Kidney (tissue), 14 donors: ENCODE results near the gene RAI1. TPM values are rescaled to one million over a fixed set of nuclear protein-coding genes. Genes with fewer than 3 reads are reported as not detected.

ENCODE experiments used
- DNase-seq, 5 donors: peaks; one replicate each; pipeline ENCODE4 v3.0.0-alpha.2; 2013 to 2020
- FAIRE-seq: peaks from 2 replicates; lab custom pipeline; 2012; peaks lifted over from hg19 to GRCh38; lab: Jason Lieb, UNC
- H3K27ac ChIP-seq, 2 donors: one replicate each; pipeline ENCODE4 v1.7.0; 2013; ENCODE audit warnings: low read depth in 2 of 2, low read length in 2 of 2, inconsistent platforms in 1 of 2
- H3K27me3 ChIP-seq: one replicate; pipeline ENCODE4 v1.7.1; 2013; ENCODE audit warnings: low read length, inconsistent platforms; ENCODE audit not compliant: control insufficient read depth, insufficient read depth
- H3K36me3 ChIP-seq, 3 donors: one replicate each; pipeline versions ENCODE4 v1.7.0 to v1.7.1; 2013; ENCODE audit warnings: low read length in 3 of 3, control low read depth in 1 of 3, inconsistent platforms in 1 of 3; ENCODE audit not compliant: insufficient read depth in 3 of 3, control insufficient read depth in 2 of 3
- H3K4me1 ChIP-seq, 3 donors: one replicate each; pipeline versions ENCODE4 v1.7.0 to v1.7.1; 2013; ENCODE audit warnings: low read length in 3 of 3, inconsistent platforms in 1 of 3, low read depth in 1 of 3; ENCODE audit not compliant: control insufficient read depth in 2 of 3, insufficient read depth in 2 of 3
- H3K4me3 ChIP-seq, 3 donors: one replicate each; pipeline versions ENCODE4 v1.7.0 to v1.8.1; 2013; ENCODE audit warnings: low read length in 3 of 3, control low read depth in 1 of 3, inconsistent platforms in 1 of 3
- H3K9ac ChIP-seq, 3 donors: one replicate each; pipeline versions ENCODE4 v1.7.0 to v1.7.1; 2013; ENCODE audit warnings: low read length in 3 of 3, control low read depth in 1 of 3, inconsistent platforms in 1 of 3
- H3K9me3 ChIP-seq, 3 donors: one replicate each; pipeline versions ENCODE4 v1.7.0 to v1.7.1; 2013; ENCODE audit warnings: low read length in 3 of 3, control low read depth in 1 of 3, inconsistent platforms in 1 of 3; ENCODE audit not compliant: control insufficient read depth in 2 of 3, insufficient read depth in 1 of 3
- intact Hi-C: fragments of 100-400 bp; cut with DNase I; formaldehyde crosslinking; loops from one replicate; pipeline ENCODE4 v1.11.1; 2022
- polyA plus RNA-seq: library from polyadenylated mRNA; stranded (reverse); fragments of 350-450 nt; fragmentation: Illumina TruSeq; extraction: RNeasy Lipid Tissue Mini Kit (QIAGEN cat#74804); gene quantifications from one replicate; pipeline ENCODE4 v1.2.3, GENCODE V29; 2014; ENCODE audit warnings: low read depth, low replicate concordance; ENCODE audit not compliant: insufficient read depth
- total RNA-seq: library from RNA; stranded (reverse); fragmentation: NEBNext Ultra II Directional; extraction: Animal tissue kit (Norgen Biotek cat#: 25700); gene quantifications from one replicate; pipeline ENCODE4 v1.2.1, GENCODE V29; 2021
- TF ChIP-seq, protein P1 (sequence below): IDR thresholded peaks from 3 replicates; pipeline ENCODE4 v1.5.1; 2012; ENCODE audit warnings: mild to moderate bottlenecking, moderate library complexity, borderline replicate concordance; ENCODE audit not compliant: insufficient read depth; ENCODE audit errors: extremely low read depth
- donor health status: control.
- donor health status: control.
- donor health status: control.
- donor health status: control.
- donor health status: control.
- donor health status: DM: yes; HTN: yes; CAD: no.
- donor health status: Normal renal cell carcinoma (clear cell type).

The RAI1 gene
- total and polyA plus RNA-seq, 2 donors from 2014 or later, result 6.7 to 50.5 TPM

DNA sequence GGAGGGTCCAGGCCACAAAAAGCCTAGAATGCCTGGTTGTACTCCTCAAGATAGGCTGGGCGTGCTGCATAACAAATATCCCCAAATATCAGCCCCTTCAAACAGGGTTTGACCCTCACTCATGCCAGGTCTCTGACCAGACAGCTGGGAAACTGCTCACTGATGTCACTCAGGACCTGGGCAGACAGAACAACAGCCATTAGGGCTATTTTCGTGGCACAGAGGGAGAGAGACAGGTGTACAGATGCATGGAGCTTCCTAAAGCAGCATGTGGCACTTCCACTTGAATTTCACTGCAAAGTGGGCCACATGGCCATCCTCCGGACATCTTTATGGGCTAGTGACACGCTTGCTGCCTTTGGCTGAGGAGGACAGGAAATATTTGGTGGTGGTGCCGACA, 82.5 kb downstream of the RAI1 start:
- FAIRE-seq (no peak), DNase-seq (no peak)
- H3K9me3 ChIP-seq, result no peaks in the 10 kb centered on the region
- peaks cover 0 to 18% (median 3%) of the 10 kb centered on the region in 3 donors for H3K4me1 ChIP-seq
- H3K27me3 ChIP-seq, result no peaks in the 10 kb centered on the region
- intact Hi-C loops, result no loop called here
- H3K27ac ChIP-seq, result no peak overlapping the region
- no peak overlapping the region for H3K9ac ChIP-seq
- no peaks in the 10 kb centered on the region for H3K36me3 ChIP-seq
- TF ChIP-seq, protein P1, sequence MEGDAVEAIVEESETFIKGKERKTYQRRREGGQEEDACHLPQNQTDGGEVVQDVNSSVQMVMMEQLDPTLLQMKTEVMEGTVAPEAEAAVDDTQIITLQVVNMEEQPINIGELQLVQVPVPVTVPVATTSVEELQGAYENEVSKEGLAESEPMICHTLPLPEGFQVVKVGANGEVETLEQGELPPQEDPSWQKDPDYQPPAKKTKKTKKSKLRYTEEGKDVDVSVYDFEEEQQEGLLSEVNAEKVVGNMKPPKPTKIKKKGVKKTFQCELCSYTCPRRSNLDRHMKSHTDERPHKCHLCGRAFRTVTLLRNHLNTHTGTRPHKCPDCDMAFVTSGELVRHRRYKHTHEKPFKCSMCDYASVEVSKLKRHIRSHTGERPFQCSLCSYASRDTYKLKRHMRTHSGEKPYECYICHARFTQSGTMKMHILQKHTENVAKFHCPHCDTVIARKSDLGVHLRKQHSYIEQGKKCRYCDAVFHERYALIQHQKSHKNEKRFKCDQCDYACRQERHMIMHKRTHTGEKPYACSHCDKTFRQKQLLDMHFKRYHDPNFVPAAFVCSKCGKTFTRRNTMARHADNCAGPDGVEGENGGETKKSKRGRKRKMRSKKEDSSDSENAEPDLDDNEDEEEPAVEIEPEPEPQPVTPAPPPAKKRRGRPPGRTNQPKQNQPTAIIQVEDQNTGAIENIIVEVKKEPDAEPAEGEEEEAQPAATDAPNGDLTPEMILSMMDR, result no peak
- no peak overlapping the region for H3K4me3 ChIP-seq

DNA sequence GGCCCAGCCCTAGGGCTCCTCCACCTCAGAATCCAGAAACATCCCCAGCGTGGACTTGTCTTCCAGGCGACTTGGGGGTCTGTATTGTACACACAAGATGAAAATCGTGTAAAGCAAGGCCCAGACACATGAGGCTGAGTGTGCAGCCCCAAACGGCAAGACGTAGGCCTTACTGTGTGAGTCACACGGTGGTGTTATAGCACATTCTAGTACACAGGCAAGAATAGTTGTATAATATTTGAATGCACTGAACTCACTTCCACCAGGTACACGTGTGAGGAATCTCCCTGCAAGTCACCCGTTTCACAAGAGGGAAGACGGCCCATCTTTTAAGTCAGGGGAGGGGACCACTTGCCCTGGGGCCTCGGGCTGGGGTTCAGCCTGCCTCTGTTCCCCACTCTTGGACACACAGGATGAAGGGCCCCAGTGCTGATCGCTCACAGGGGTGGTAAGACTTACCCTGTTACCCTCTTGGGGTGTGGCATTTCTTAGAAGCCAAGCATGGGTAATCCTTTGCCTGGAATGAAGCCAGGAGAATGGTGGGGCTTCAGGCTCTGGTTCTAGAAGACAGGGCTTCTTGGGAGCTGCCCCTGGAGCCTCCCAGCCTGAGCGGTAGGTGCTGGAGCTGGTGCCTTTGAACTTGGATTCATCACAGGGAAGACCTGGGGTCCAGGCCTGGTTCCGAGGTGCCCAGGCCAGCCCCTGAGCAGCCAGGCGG, 84.3 kb downstream of the RAI1 start:
- no peak overlapping the region for H3K4me3 ChIP-seq
- TF ChIP-seq, protein P1, result no peak
- H3K27ac ChIP-seq, result no peak overlapping the region
- no peaks in the 10 kb centered on the region for H3K36me3 ChIP-seq
- DNase-seq (no peak), FAIRE-seq (no peak)
- H3K9ac ChIP-seq, result no peak overlapping the region
- intact Hi-C loops, result no loop called here
- H3K9me3 ChIP-seq, result no peaks in the 10 kb centered on the region
- H3K27me3 ChIP-seq, result no peaks in the 10 kb centered on the region
- H3K4me1 ChIP-seq, result peaks cover 0 to 30% (median 3%) of the 10 kb centered on the region in 3 donors

DNA sequence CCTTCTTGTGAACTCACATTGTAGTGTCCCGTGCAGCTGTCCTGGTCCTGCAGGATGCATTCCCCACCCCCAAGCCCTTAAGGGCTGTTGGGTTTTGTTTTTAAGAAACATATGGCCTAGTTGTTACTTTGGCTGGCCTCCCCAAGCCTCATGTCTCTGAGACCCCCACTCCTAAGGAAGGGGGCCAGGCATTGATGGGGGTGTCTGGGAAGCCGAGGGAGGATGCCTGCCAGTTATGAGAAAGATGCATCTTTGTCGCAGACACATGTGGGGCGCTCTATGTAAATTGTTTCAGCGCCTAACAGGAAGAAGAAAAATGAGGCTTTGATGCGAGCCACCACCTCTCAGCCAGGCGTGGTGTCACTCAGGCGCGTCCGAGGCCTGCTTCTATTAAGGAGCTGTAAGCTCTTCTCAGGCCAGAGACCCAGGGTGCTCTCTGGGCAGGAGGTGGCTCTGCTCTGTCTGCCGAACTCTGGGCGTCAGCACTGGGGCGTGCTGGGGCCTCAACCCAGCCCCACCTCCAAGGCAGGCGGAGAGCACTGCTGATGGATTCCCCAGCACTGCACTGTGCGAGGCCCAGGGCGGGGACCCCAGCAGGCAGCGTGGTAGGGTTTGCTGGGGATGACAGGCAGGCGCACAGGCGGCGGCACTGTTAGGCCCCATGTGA, 85.0 kb downstream of the RAI1 start:
- no peaks in the 10 kb centered on the region for H3K27me3 ChIP-seq
- TF ChIP-seq, protein P1, result no peak
- no peaks in the 10 kb centered on the region for H3K9me3 ChIP-seq
- H3K36me3 ChIP-seq, result no peaks in the 10 kb centered on the region
- no peak for FAIRE-seq
- no peak overlapping the region for H3K9ac ChIP-seq
- no peak overlapping the region for H3K27ac ChIP-seq
- peak in 3 of 5 donors; percentile 48 to 72 (median 66) for DNase-seq
- H3K4me3 ChIP-seq, result no peak overlapping the region
- intact Hi-C loops, result no loop called here
- H3K4me1 ChIP-seq, result peaks cover 3 to 30% (median 4%) of the 10 kb centered on the region in 3 donors
